ENCODE results near the gene FSCN2.

DNA sequence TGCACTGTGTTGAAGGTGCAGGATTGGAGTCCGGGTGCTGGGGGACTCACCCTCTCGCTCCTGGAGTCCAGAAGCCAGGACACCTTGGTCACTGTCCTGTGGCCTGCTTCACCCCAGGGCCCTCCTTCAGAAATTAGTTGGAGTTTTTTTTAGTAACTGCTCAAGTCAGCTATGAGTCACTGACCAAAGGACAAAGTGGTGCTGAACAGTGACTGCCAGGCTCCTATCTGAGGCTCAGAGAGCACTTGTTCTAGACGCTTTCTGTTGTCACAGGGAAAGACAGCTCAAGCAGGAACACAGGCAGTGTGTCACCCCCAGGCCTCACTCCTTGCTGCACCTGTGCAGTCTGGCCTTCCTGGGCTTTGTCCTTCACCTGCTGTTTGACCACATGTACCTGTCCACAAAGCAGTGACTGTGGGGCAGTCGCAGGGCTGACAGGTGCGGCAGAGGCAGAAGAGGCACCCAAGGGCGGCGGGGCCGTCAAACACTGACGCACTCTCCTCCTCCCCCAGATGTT, 28.1 kb downstream of the FSCN2 start:
- TF ChIP-seq, protein P1, sequence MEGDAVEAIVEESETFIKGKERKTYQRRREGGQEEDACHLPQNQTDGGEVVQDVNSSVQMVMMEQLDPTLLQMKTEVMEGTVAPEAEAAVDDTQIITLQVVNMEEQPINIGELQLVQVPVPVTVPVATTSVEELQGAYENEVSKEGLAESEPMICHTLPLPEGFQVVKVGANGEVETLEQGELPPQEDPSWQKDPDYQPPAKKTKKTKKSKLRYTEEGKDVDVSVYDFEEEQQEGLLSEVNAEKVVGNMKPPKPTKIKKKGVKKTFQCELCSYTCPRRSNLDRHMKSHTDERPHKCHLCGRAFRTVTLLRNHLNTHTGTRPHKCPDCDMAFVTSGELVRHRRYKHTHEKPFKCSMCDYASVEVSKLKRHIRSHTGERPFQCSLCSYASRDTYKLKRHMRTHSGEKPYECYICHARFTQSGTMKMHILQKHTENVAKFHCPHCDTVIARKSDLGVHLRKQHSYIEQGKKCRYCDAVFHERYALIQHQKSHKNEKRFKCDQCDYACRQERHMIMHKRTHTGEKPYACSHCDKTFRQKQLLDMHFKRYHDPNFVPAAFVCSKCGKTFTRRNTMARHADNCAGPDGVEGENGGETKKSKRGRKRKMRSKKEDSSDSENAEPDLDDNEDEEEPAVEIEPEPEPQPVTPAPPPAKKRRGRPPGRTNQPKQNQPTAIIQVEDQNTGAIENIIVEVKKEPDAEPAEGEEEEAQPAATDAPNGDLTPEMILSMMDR (conservative IDR thresholded peaks at IDR 0.05; ENCODE audit: low read length): no peak
- no peak for TF ChIP-seq EZH2phosphoT487 (IDR thresholded peaks at IDR 0.05; ENCODE audit: borderline replicate concordance)

Measured in Loucy (cell line).